SK-N-SH (cell line): ENCODE data around the gene NTN5. TPM values are rescaled to one million over a fixed set of nuclear protein-coding genes. Genes with fewer than 3 reads are reported as not detected.

Source experiments
- CTCF ChIA-PET: fragments of 300-600, 350-600 bp; formaldehyde crosslinking; extraction: SDS; loops from one replicate; lab custom pipeline; 2021; lab: Yijun Ruan, JAX
- POLR2A ChIA-PET: fragments of 350-600 bp; sonication (Branson Sonifier 250); formaldehyde crosslinking; extraction: SDS; loops from one replicate; lab custom pipeline; 2020; ENCODE audit warnings: antibody characterized with exemption, inconsistent platforms; lab: Yijun Ruan, JAX
- DNase-seq: peaks from one replicate; pipeline ENCODE4 v3.0.0; 2012
- H2AFZ ChIP-seq: fragments of 200-600 bp; sonication (generic); 2 replicates; pipeline ENCODE4 v1.8.1; 2016; ENCODE audit warnings: antibody characterized with exemption, mild to moderate bottlenecking, low read depth
- H3F3A ChIP-seq: fragments of 200-600 bp; sonication (generic); replicated peaks from 2 replicates; pipeline ENCODE3; 2016; ENCODE audit warnings: antibody characterized with exemption, mild to moderate bottlenecking; ENCODE audit not compliant: insufficient read depth
- H3K27ac ChIP-seq, 2 experiments: fragments of 200-500 bp in 1 of 2; fragments of 200-600 bp in 1 of 2; sonication (Bioruptor generic) in 1 of 2; sonication (generic), shearing (Covaris generic) in 1 of 2; 2 replicates each; pipeline versions ENCODE4 v1.5.1 to v1.6.1; 2014 to 2016; ENCODE audit warnings: low read depth in 2 of 2, inconsistent platforms in 1 of 2, low read length in 1 of 2, mild to moderate bottlenecking in 1 of 2, mixed read lengths in 1 of 2
- H3K27me3 ChIP-seq: fragments of 200-600 bp; sonication (generic), shearing (Covaris generic); 2 replicates; pipeline ENCODE4 v1.6.1; 2016; ENCODE audit warnings: mixed run types; ENCODE audit not compliant: insufficient read depth
- H3K36me3 ChIP-seq, 2 experiments: fragments of 200-500 bp in 1 of 2; fragments of 200-600 bp in 1 of 2; sonication (Bioruptor generic) in 1 of 2; sonication (generic) in 1 of 2; replicated peaks in 1 of 2; 2 replicates each; pipeline versions ENCODE3 to v1.5.1; 2014 to 2016; ENCODE audit warnings: low read length in 1 of 2, mild to moderate bottlenecking in 1 of 2; ENCODE audit not compliant: insufficient read depth in 2 of 2, control insufficient read depth in 1 of 2
- H3K4me1 ChIP-seq, 2 experiments: fragments of 200-500 bp in 1 of 2; fragments of 200-600 bp in 1 of 2; sonication (Bioruptor generic) in 1 of 2; sonication (generic), shearing (Covaris generic) in 1 of 2; 2 replicates each; pipeline versions ENCODE4 v1.5.1 to v1.6.1; 2014 to 2016; ENCODE audit warnings: low read depth in 1 of 2, low read length in 1 of 2, mixed run types in 1 of 2; ENCODE audit not compliant: insufficient read depth in 2 of 2, control insufficient read depth in 1 of 2
- H3K4me2 ChIP-seq: fragments of 200-600 bp; sonication (generic), shearing (Covaris generic); 2 replicates; pipeline ENCODE4 v1.6.1; 2017; ENCODE audit warnings: mixed run types
- H3K4me3 ChIP-seq, 2 experiments: fragments of 200-500 bp in 1 of 2; fragments of 200-600 bp in 1 of 2; sonication (Bioruptor generic) in 1 of 2; sonication (generic), shearing (Covaris generic) in 1 of 2; 2 replicates each; pipeline versions ENCODE4 v1.5.1 to v1.8.1; 2014 to 2016; ENCODE audit warnings: low read depth in 2 of 2, inconsistent platforms in 1 of 2, low read length in 1 of 2, mild to moderate bottlenecking in 1 of 2, mixed read lengths in 1 of 2, moderate library complexity in 1 of 2
- H3K79me2 ChIP-seq: fragments of 200-600 bp; sonication (generic); 2 replicates; pipeline ENCODE4 v1.8.1; 2017; ENCODE audit warnings: mild to moderate bottlenecking; ENCODE audit not compliant: insufficient read depth
- H3K9ac ChIP-seq: fragments of 200-600 bp; sonication (generic); 2 replicates; pipeline ENCODE4 v1.6.1; 2017; ENCODE audit warnings: mixed run types
- H3K9me2 ChIP-seq: fragments of 200-600 bp; sonication (generic); 2 replicates; pipeline ENCODE4 v1.6.1; 2017; ENCODE audit warnings: mixed run types
- H3K9me3 ChIP-seq: fragments of 200-600 bp; sonication (generic); 2 replicates; pipeline ENCODE4 v1.6.1; 2017; ENCODE audit warnings: mixed run types, mild to moderate bottlenecking, moderate library complexity
- H4K20me1 ChIP-seq: fragments of 200-600 bp; sonication (generic); 2 replicates; pipeline ENCODE4 v1.6.1; 2017; ENCODE audit warnings: mild to moderate bottlenecking, mixed run types; ENCODE audit not compliant: insufficient read depth
- CTCF ChIP-seq: fragments of 200-600 bp; sonication (generic); IDR thresholded peaks from 2 replicates; pipeline ENCODE4 v1.6.1; 2017; ENCODE audit warnings: antibody characterized with exemption, mild to moderate bottlenecking, moderate library complexity
- ELF1 ChIP-seq: IDR thresholded peaks from 2 replicates; pipeline ENCODE4 v1.4.0; 2012
- EP300 ChIP-seq, 2 experiments: IDR thresholded peaks; 2 replicates each; pipeline versions ENCODE4 v1.4.0 to v1.6.1; 2012; ENCODE audit warnings: borderline replicate concordance in 1 of 2, low read depth in 1 of 2, low read length in 1 of 2
- FOSL2 ChIP-seq: IDR thresholded peaks from 2 replicates; pipeline ENCODE4 v1.4.0; 2012; ENCODE audit warnings: low read depth, mild to moderate bottlenecking, moderate library complexity, borderline replicate concordance
- GABPA ChIP-seq: IDR thresholded peaks from 2 replicates; pipeline ENCODE4 v1.4.0; 2012; ENCODE audit warnings: low read depth, mild to moderate bottlenecking
- MAX ChIP-seq: IDR thresholded peaks from 2 replicates; pipeline ENCODE4 v1.4.0; 2012; ENCODE audit warnings: low read depth
- PBX3 ChIP-seq: IDR thresholded peaks from 2 replicates; pipeline ENCODE4; 2012
- POLR2AphosphoS5 ChIP-seq: IDR thresholded peaks from 2 replicates; pipeline ENCODE4 v1.6.1; 2012; ENCODE audit warnings: low read depth, low read length
- YY1 ChIP-seq: IDR thresholded peaks from 2 replicates; pipeline ENCODE4 v1.4.0; 2012; ENCODE audit warnings: low read depth, mild to moderate bottlenecking
- WGBS: methylation state at CpG from one replicate; pipeline ENCODE4 v1.1.6; 2017; ENCODE audit warnings: low lambda C conversion rate; 5-methylcytosine and 5-hydroxymethylcytosine counted together
- polyA plus RNA-seq, 3 experiments: library from polyadenylated mRNA; depleted of rRNA; stranded (reverse); fragments of >200 nt; gene quantifications; 2 replicates each; pipeline ENCODE4 v1.2.3, GENCODE V29; 2012

The NTN5 gene
- polyA plus RNA-seq, 1 of the 3 experiments (the other 2 are of a cell fraction) = 0.74 TPM

GRCh38 chr19:48629599-48630295 is 43.1 kb downstream of the NTN5 start:
- Histone ChIP-seq H3K4me1 (peaks cover 20 to 28% of the 10 kb centered on the region in 2 experiments; a peak in 3 of 4 replicates), H3K9me2 (no peaks in the 10 kb centered on the region), H3K4me2 (no peak overlapping the region), H3K36me3 (peaks cover 17 to 25% of the 10 kb centered on the region in 2 experiments), H3K9ac (no peak overlapping the region), H3K4me3 (no peak overlapping the region), H3K27ac (no peak overlapping the region), H4K20me1 (no peaks in the 10 kb centered on the region), H3K9me3 (no peaks in the 10 kb centered on the region), H3K79me2 (peaks cover 3% of the 10 kb centered on the region; the same call in 1 of the 2 replicates), H3F3A (peaks cover 11% of the 10 kb centered on the region), H3K27me3 (no peaks in the 10 kb centered on the region), H2AFZ (no peak overlapping the region)
- WGBS = 93% methylated on average over 31 of the region's 48 CpGs
- ChIA-PET CTCF (no interaction called here), POLR2A (interaction anchor here (0.7 to 1.3 kb wide), 3 partner anchors 11 to 91 kb away, joined by 3 read pairs; partner anchors contain the start of genes RPL18 and SPHK2)
- DNase-seq = peak; percentile 71
- TF ChIP-seq PBX3 (0 out of 2 replicates have a peak, but pooled peaks have one; percentile 5), CTCF (no peak)

- no peak overlapping the region for H3K4me2 ChIP-seq
- peaks cover 17 to 25% of the 10 kb centered on the region in 2 experiments for H3K36me3 ChIP-seq
- no peak overlapping the region for H2AFZ ChIP-seq
- no peak for TF ChIP-seq GABPA
- TF ChIP-seq ELF1 = no peak
- TF ChIP-seq POLR2AphosphoS5 = no peak
- no peak for TF ChIP-seq PBX3
- no peak for TF ChIP-seq YY1
- no peak for TF ChIP-seq FOSL2
- TF ChIP-seq MAX = no peak
- no peak for TF ChIP-seq EP300 (IDR thresholded peaks at IDR 0.05; ENCODE audit: borderline replicate concordance in 1 of 2, low read depth in 1 of 2, low read length in 1 of 2)
- no peak overlapping the region for H3K9ac ChIP-seq
- ChIA-PET POLR2A (interaction anchor here (1.1 to 1.3 kb wide), 2 partner anchors 10 to 91 kb away, joined by 3 read pairs; partner anchors contain the start of genes RPL18 and SPHK2), CTCF (no interaction called here)
- no peaks in the 10 kb centered on the region for H3K27me3 ChIP-seq
- H3K79me2 ChIP-seq = peaks cover 3% of the 10 kb centered on the region; the same call in 1 of the 2 replicates
- WGBS = 99% methylated on average over 10 of the region's 22 CpGs
- peaks cover 17 to 26% of the 10 kb centered on the region in 2 experiments; a peak in 3 of 4 replicates for H3K4me1 ChIP-seq
- no peaks in the 10 kb centered on the region for H3K9me2 ChIP-seq
- H3K27ac ChIP-seq = no peak overlapping the region
- no peaks in the 10 kb centered on the region for H4K20me1 ChIP-seq
- H3F3A ChIP-seq = peaks cover 10% of the 10 kb centered on the region
- no peak overlapping the region for H3K4me3 ChIP-seq
- H3K9me3 ChIP-seq = no peaks in the 10 kb centered on the region
- DNase-seq = no peak
These were observed 43.6 kb downstream of the NTN5 start for GRCh38 chr19:48629297-48629598.
